Nephron (organoid): ENCODE data around the gene ERFL.

Source experiments
- H3K27ac Mint-ChIP-seq, 3 experiments: 2 replicates each; pipeline ENCODE4 v1.8.0; 2020; ENCODE audit warnings: mixed read lengths in 3 of 3, mild to moderate bottlenecking in 2 of 3, moderate library complexity in 1 of 3
- H3K27me3 Mint-ChIP-seq: 2 replicates; pipeline ENCODE4 v1.8.0; 2021; ENCODE audit warnings: low read depth, mild to moderate bottlenecking, moderate library complexity, mixed read lengths
- H3K36me3 Mint-ChIP-seq: 2 replicates; pipeline ENCODE4 v1.8.0; 2020; ENCODE audit warnings: low read depth, mixed read lengths
- H3K4me1 Mint-ChIP-seq: 2 replicates; pipeline ENCODE4 v1.8.0; 2020; ENCODE audit warnings: mixed read lengths
- H3K4me3 Mint-ChIP-seq, 3 experiments: 2 replicates each; pipeline ENCODE4 v1.8.0; 2020; ENCODE audit warnings: mild to moderate bottlenecking in 3 of 3, mixed read lengths in 3 of 3, moderate library complexity in 2 of 3
- H3K9me3 Mint-ChIP-seq: 2 replicates; pipeline ENCODE4 v1.8.0; 2020; ENCODE audit warnings: mixed read lengths
- TF ChIP-seq, protein P1 (sequence below), 3 experiments: fragments of 200-600 bp; sonication (generic); IDR thresholded peaks; one replicate each; pipeline ENCODE4 v1.5.0; 2021; ENCODE audit warnings: antibody characterized with exemption in 3 of 3; ENCODE audit not compliant: unreplicated experiment in 3 of 3

Gene ERFL

DNA sequence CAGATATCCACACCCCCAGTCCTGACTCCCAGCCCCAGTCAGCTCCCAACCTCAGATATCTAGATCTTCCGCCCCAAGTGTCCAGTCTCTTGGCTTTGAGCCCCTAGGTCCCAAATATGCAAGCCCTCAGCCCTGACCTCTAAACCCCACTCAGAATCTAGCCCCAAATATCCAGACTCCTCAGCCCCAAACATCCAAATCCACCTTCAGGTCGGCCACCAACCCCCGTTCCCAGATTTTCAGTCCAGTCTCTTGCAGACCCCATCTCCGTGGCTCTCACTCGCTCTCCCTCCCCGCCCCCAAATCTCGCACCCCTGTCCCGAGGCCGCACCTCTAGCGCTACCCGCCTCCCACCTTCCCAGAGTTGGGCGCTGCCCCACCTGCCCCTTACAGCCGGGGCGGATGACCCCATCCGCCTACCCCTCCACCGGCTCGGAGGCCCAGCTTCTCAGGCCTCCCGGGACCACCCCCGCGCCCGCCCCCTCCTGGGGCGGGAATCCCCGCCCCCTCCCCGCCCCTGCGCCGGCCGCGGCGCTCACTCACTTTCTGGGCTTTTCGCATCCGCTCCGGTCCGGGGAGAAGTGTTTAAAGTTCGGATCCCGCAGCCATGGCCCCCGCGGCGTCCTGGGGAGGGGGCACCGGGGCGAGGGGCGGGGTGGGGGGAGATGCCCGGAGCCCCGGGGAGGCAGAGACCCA, 604 bp downstream of the ERFL start:
- peaks cover 46% of the 10 kb centered on the region for H3K27me3 Mint-ChIP-seq
- H3K9me3 Mint-ChIP-seq: no peaks in the 10 kb centered on the region

DNA sequence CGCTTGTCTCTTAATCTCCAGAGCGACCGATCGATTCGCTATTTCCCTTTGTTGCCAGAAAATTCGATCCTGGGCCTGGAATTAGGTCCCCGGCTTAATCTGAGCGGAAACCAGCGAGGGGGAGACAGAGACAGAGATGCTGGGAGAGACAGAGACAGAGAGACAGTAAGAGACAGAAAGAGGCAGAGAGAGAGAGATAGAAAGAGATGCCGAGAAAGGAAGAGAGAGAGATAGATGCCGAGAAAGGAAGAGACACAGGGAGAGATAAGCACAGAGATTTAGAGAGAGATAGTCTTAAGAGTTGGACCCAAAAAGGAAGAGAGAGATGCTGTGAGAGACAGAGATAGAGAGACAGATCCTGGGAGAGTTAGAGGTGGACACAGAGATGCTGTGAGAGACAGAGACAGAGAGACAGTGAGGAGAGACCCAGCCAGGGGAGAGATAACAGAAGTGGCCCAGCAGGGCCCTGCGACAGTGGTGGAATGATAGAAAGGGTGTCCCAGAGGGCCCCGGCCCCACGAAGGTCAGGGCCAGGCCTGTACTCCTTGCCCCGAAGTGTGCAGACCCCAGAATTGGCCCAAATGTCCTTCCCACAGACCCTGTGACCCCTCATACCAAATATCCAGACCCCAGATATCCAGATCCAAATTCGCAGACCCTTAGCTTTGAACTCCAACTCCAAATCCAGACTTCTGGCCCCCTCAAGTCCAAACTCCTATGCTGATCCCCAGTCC, 1.3 kb downstream of the ERFL start:
- no peak overlapping the region for H3K27ac Mint-ChIP-seq
- H3K4me1 Mint-ChIP-seq: peaks cover 11% of the 10 kb centered on the region
- TF ChIP-seq, protein P1, sequence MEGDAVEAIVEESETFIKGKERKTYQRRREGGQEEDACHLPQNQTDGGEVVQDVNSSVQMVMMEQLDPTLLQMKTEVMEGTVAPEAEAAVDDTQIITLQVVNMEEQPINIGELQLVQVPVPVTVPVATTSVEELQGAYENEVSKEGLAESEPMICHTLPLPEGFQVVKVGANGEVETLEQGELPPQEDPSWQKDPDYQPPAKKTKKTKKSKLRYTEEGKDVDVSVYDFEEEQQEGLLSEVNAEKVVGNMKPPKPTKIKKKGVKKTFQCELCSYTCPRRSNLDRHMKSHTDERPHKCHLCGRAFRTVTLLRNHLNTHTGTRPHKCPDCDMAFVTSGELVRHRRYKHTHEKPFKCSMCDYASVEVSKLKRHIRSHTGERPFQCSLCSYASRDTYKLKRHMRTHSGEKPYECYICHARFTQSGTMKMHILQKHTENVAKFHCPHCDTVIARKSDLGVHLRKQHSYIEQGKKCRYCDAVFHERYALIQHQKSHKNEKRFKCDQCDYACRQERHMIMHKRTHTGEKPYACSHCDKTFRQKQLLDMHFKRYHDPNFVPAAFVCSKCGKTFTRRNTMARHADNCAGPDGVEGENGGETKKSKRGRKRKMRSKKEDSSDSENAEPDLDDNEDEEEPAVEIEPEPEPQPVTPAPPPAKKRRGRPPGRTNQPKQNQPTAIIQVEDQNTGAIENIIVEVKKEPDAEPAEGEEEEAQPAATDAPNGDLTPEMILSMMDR (IDR thresholded peaks at IDR 0.05; ENCODE audit: unreplicated experiment in 3 of 3): no peak
- H3K27me3 Mint-ChIP-seq: peaks cover 39% of the 10 kb centered on the region
- no peak overlapping the region for H3K4me3 Mint-ChIP-seq
- no peaks in the 10 kb centered on the region for H3K9me3 Mint-ChIP-seq
- no peaks in the 10 kb centered on the region for H3K36me3 Mint-ChIP-seq

More for the DNA sequence above, 604 bp downstream of the ERFL start:
- Mint-ChIP-seq H3K4me3 (peak overlapping the region; percentile 75 to 83 (median 82)), H3K4me1 (peaks cover 11% of the 10 kb centered on the region), H3K36me3 (no peaks in the 10 kb centered on the region), H3K27ac (no peak overlapping the region)
- TF ChIP-seq, protein P1 (IDR thresholded peaks at IDR 0.05; ENCODE audit: unreplicated experiment in 3 of 3): no peak

DNA sequence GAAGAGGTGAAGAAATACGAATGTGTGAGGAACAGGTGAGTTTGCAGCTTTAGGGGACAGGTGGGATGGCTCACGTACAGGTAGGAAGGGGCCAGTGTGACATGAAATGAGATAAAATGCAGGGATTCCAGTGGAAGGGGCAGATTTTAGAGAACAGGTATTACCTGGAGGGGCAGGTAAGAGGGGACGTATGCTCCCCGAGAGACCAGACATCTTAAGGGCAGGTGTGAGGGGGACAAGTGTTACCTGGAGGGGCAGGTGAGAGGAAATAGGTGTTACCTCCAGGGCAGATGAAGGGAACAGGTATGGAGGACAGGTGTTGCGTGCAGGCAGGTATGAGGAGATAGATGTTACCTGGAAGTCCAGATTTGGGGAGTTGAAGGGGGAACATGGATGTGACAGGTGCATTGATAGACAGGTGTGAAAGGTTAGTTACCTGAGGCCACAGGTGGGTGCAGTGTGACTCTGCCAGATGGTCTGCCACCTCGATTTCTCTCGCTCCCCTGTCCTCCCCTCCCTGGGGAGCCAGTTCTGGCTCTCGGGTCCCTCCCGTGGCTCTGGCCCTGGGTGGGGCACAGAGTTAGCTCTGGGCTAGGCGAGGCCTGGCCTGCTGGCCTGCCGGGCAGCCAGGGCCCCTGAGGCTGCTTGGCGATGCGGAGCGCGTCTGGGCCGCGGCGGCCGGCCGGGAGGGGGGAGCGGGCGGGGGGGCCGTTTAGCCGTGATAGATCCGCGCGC, 2.1 kb downstream of the ERFL start:
- Mint-ChIP-seq H3K4me1 (peaks cover 11% of the 10 kb centered on the region), H3K4me3 (no peak overlapping the region), H3K9me3 (no peaks in the 10 kb centered on the region), H3K27me3 (peaks cover 31% of the 10 kb centered on the region), H3K36me3 (no peaks in the 10 kb centered on the region), H3K27ac (no peak overlapping the region)
- TF ChIP-seq, protein P1 (IDR thresholded peaks at IDR 0.05; ENCODE audit: unreplicated experiment in 3 of 3): no peak

DNA sequence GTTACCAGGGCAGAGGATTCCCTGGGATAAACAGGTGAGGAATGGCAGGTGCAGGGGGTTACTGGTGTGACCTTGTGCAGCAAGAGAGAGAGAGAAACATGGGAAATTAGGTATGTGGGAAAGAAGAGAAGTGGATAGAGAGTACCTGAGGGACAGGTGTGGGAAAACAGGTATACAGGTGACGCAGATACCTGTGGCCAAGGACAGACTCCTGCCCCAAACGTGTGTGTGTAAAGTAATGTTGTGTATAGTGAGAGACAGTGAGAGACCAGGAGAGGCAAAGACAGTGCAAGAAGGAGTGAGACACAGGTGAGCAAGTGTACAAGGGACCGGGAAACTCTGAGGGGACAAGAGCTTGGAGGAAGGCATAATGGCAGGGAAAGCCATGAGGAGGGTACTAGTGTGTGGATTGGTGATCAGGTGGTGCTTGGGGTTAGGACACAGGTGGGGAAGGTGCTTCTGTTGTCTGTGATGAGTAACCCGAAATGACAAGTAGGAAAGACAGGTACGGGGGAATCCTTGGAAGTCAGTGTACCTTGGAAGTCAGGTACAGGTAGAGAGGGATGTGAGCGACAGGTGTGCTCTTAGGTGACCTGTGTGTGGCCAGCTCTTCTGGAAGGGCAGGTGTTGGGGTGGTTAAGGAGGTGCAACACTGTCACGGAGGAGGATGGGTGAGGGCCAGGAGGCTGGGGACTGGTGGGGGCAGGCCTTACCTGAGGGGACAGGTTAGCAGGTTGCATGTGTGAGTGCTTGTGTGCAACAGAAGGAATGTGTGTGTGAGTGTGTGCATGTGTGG, 2.8 kb downstream of the ERFL start:
- Mint-ChIP-seq H3K27ac (no peak overlapping the region), H3K4me1 (peaks cover 8% of the 10 kb centered on the region), H3K36me3 (no peaks in the 10 kb centered on the region), H3K9me3 (no peaks in the 10 kb centered on the region), H3K4me3 (no peak overlapping the region), H3K27me3 (peaks cover 24% of the 10 kb centered on the region)
- TF ChIP-seq, protein P1 (IDR thresholded peaks at IDR 0.05; ENCODE audit: unreplicated experiment in 3 of 3): no peak

DNA sequence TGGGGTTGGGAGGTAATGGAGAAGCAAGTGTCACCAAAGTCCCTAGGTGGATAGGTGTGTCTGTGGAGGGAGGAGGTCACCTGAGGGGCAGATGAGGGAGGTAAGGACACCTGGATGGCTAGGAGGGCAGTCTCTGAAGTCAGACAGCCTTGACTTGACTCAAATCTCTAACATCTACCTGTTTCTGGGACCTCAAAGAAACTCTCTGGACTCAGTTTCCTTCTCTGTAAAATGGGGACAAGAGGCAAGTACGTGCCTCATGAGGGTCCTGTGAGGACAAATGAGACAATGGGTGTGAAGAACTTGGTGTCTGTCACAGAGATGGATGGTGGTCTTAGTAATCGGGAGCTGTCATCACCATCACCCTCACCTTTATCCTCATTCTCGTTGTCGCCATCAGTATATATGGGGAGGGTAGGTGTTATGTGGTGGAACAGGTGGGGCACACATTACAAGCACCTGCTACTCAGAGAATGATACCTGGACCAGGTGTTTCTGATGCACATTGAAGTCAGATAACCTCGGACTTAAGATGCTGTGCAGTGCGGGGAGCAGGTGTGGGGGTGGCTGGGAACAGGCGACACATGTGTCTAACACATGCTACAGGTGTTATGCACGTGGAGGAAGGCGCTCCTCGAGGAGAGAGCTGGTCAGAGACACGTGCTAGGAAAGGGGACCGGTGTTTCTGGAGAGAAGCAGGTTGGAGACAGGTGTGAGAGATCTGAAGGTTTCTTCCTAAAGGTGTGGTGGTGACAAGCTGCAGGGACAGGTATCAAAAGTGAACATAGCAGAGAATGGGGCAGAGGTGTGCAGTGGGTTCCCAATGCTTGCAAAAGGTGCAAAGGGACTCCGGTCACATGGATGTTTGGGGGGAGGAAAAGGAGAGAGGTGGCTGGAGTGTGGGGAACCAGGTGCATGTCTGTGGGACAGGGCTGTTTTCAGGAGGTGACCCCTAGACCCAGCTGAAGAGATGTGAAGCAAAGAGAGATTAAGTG, 3.8 kb downstream of the ERFL start:
- H3K36me3 Mint-ChIP-seq: no peaks in the 10 kb centered on the region
- no peak overlapping the region for H3K27ac Mint-ChIP-seq
- TF ChIP-seq, protein P1 (IDR thresholded peaks at IDR 0.05; ENCODE audit: unreplicated experiment in 3 of 3): no peak
- H3K27me3 Mint-ChIP-seq: peaks cover 14% of the 10 kb centered on the region
- peaks cover 8% of the 10 kb centered on the region for H3K4me1 Mint-ChIP-seq
- H3K4me3 Mint-ChIP-seq: no peak overlapping the region
- no peaks in the 10 kb centered on the region for H3K9me3 Mint-ChIP-seq
